Measurements from ENCODE around the gene FSD1. TPM values are rescaled to one million over a fixed set of nuclear protein-coding genes. Genes with fewer than 3 reads are reported as not detected.

FSD1 gene
- total and polyA plus RNA-seq, 9 of the 15 experiments (the other 6 are each of a cell fraction or from before 2014, with no cell fraction given): 0.11 to 1.9 (median 0.94) TPM; not detected in 1

DNA sequence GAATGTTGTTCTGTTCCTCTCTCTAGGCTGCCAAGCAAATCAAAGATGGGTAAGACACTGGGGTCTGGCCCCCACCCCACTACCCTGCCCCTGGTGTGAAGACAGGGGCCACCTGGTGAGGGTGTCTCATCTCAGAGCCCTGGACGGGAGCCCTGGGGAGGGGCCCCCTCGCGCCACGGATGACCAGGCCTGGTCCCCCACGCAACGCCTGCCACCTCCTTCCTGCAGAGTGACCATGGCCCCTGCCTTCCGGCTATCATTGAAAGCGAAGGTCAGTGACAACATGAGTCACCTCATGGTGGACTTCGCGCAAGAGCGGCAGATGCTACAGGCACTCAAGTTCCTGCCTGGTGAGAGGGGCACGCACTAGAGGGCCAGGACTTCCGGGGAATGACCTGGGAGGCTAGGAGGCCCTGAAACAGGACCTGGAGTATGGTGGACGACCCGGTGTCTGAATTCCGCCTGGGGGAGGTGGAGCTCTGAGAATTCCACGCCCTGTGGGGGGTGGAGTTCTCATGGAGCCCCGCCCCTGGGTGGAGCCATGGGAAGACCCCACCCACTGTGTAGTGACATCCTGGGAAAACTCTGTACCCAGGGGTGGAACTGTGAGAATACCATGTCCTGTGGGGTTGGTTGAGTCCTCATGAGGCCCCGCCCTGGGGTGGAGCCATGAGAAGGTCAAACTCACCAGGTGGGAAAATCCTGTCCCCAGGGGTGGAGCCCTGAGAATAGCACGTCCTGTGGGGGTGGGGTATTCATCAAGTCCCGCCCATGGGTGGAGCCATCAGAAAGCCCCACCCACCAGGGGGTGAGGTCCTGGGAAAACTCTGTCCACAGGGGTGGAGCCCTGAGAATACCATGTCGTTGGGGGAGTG lies 6.1 kb downstream of the FSD1 start (continued):
- TF ChIP-seq, protein P1, sequence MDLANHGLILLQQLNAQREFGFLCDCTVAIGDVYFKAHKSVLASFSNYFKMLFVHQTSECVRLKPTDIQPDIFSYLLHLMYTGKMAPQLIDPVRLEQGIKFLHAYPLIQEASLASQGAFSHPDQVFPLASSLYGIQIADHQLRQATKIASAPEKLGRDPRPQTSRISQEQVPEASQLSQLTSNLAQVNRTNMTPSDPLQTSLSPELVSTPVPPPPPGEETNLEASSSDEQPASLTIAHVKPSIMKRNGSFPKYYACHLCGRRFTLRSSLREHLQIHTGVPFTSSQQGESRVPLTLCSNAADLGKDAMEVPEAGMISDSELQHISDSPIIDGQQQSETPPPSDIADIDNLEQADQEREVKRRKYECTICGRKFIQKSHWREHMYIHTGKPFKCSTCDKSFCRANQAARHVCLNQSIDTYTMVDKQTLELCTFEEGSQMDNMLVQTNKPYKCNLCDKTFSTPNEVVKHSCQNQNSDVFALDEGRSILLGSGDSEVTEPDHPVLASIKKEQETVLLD (IDR thresholded peaks at IDR 0.05): 0 out of 2 replicates have a peak, but pooled peaks have one; percentile 31
- TF ChIP-seq RBM15 (IDR thresholded peaks at IDR 0.05; ENCODE audit: insufficient read depth, low read length) (no peak), FIP1L1 (IDR thresholded peaks at IDR 0.05; ENCODE audit: low read depth, low read length, poor library complexity, severe bottlenecking) (no peak), HMG20A (CRISPR knock-in tag; conservative IDR thresholded peaks at IDR 0.05) (no peak), ZFX (CRISPR knock-in tag; IDR thresholded peaks at IDR 0.05) (peak; percentile 70), ZNF232 (CRISPR knock-in tag; IDR thresholded peaks at IDR 0.05) (no peak), SMAD2 (IDR thresholded peaks at IDR 0.05; ENCODE audit: low read depth, low read length) (no peak), CXXC5 (CRISPR knock-in tag; IDR thresholded peaks at IDR 0.05) (no peak), ZKSCAN1 (IDR thresholded peaks at IDR 0.05; ENCODE audit: low read depth, low read length) (no peak; the same call in 1 of the 2 replicates)
- TF ChIP-seq, protein P2, sequence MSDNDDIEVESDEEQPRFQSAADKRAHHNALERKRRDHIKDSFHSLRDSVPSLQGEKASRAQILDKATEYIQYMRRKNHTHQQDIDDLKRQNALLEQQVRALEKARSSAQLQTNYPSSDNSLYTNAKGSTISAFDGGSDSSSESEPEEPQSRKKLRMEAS (CRISPR knock-in tag; IDR thresholded peaks at IDR 0.05): peak; percentile 77
- TF ChIP-seq, protein P3, sequence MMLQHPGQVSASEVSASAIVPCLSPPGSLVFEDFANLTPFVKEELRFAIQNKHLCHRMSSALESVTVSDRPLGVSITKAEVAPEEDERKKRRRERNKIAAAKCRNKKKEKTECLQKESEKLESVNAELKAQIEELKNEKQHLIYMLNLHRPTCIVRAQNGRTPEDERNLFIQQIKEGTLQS (IDR thresholded peaks at IDR 0.05): peak; percentile 90
- TF ChIP-seq, protein P3 (CRISPR knock-in tag; conservative IDR thresholded peaks at IDR 0.05): no peak
- TF ChIP-seq, protein P4, sequence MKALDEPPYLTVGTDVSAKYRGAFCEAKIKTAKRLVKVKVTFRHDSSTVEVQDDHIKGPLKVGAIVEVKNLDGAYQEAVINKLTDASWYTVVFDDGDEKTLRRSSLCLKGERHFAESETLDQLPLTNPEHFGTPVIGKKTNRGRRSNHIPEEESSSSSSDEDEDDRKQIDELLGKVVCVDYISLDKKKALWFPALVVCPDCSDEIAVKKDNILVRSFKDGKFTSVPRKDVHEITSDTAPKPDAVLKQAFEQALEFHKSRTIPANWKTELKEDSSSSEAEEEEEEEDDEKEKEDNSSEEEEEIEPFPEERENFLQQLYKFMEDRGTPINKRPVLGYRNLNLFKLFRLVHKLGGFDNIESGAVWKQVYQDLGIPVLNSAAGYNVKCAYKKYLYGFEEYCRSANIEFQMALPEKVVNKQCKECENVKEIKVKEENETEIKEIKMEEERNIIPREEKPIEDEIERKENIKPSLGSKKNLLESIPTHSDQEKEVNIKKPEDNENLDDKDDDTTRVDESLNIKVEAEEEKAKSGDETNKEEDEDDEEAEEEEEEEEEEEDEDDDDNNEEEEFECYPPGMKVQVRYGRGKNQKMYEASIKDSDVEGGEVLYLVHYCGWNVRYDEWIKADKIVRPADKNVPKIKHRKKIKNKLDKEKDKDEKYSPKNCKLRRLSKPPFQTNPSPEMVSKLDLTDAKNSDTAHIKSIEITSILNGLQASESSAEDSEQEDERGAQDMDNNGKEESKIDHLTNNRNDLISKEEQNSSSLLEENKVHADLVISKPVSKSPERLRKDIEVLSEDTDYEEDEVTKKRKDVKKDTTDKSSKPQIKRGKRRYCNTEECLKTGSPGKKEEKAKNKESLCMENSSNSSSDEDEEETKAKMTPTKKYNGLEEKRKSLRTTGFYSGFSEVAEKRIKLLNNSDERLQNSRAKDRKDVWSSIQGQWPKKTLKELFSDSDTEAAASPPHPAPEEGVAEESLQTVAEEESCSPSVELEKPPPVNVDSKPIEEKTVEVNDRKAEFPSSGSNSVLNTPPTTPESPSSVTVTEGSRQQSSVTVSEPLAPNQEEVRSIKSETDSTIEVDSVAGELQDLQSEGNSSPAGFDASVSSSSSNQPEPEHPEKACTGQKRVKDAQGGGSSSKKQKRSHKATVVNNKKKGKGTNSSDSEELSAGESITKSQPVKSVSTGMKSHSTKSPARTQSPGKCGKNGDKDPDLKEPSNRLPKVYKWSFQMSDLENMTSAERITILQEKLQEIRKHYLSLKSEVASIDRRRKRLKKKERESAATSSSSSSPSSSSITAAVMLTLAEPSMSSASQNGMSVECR (CRISPR knock-in tag; IDR thresholded peaks at IDR 0.05): peak; percentile 53; the same call in 1 of the 2 replicates
- TF ChIP-seq, protein P5, sequence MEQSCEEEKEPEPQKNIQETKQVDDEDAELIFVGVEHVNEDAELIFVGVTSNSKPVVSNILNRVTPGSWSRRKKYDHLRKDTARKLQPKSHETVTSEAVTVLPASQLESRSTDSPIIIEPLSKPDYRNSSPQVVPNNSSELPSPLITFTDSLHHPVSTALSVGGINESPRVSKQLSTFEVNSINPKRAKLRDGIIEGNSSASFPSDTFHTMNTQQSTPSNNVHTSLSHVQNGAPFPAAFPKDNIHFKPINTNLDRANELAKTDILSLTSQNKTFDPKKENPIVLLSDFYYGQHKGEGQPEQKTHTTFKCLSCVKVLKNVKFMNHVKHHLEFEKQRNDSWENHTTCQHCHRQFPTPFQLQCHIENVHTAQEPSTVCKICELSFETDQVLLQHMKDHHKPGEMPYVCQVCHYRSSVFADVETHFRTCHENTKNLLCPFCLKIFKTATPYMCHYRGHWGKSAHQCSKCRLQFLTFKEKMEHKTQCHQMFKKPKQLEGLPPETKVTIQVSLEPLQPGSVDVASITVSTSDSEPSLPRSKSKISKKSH (CRISPR knock-in tag; IDR thresholded peaks at IDR 0.05): no peak
- TF ChIP-seq, protein P6, sequence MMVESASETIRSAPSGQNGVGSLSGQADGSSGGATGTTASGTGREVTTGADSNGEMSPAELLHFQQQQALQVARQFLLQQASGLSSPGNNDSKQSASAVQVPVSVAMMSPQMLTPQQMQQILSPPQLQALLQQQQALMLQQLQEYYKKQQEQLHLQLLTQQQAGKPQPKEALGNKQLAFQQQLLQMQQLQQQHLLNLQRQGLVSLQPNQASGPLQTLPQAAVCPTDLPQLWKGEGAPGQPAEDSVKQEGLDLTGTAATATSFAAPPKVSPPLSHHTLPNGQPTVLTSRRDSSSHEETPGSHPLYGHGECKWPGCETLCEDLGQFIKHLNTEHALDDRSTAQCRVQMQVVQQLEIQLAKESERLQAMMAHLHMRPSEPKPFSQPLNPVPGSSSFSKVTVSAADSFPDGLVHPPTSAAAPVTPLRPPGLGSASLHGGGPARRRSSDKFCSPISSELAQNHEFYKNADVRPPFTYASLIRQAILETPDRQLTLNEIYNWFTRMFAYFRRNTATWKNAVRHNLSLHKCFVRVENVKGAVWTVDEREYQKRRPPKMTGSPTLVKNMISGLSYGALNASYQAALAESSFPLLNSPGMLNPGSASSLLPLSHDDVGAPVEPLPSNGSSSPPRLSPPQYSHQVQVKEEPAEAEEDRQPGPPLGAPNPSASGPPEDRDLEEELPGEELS (CRISPR knock-in tag; IDR thresholded peaks at IDR 0.05; ENCODE audit: borderline replicate concordance): no peak
